GM21367 (cell line): ENCODE data around the gene ARMCX6.
"Not testable (repeated sequence)": the region's sequence is repeated elsewhere in the genome, so short reads cannot be mapped to it uniquely, and the experiment has no call there.

Experiments used
- ATAC-seq: cut with Tn5 transposase; IDR thresholded peaks from one replicate; pipeline ENCODE4 v1.9.1; 2021; ENCODE audit not compliant: unreplicated experiment

ARMCX6 gene

DNA sequence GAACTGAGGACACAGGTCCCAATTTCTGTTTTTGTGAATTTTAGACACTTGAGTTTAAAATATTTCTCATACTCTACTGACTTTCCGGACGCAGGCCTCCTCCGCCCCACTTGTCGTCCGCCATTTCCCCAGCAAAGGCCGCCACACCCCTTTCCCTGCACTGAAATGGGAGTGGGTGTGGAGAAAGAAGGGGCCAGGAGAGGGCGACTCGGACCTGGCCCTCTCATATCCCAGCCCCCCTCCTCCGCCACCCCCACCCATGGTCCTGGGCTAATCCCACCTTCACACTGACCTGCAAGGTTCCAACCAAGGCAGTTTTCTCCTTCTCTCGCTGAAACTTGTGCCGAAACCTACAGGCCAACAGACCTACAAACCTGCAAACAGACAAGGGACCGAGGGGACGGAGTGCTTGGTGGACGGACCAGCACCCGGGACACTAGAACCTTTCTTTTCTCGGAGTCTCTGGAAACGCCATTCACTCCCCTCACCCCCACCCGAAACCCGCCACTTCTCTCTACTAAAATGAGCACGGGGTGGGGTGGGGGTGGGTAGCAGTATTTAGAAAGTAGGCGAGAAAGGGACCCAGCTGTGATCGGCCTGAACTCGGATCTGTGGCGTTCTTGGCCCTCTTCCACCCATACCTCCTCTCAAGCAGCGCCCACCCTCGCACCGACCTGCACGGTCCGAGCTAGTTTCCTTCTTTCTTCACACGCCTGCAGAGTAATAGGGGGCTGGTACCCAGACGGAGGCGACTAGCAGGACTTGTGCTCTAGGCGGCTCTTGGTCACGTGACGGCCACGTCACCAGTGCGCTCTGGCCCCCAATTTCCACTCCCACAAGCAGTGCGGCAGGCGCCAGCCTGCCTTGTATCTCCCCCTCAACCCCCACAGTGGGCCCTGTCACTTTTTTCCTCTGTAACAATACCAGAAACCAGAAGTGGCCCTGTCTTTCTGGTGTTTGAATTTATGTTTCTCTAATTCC is at the start of gene ARMCX6:
Gene ARMCX6, minus strand, starts transcription at position 790 of the 981 bp plus-strand sequence. CDS start 1,380 bp downstream, outside the sequence.
- peak; percentile 81 for ATAC-seq

DNA sequence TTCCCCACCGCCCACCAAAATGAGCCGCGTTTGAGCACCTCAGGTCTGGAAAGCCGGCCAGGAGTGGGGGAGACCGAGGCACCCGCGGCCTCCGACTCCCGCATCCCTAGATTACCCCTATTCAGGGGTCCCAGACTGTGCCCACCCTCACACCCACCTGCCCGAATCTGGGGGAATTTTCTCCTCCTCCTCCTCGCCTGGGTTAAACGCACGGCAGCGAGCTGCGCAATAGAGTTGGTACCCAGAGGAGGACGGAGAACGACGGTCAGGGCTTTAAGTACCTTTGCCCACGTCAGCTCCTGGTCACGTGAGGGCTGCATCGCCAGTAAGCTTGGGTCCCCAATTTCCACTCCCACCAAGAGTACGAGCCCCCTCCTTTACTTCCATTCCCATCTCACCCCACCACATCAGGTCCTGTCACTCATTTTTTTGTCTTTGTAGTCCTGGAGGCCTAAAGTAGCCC is 41.8 kb upstream of the ARMCX6 start, which contains the start of gene ARMCX2:
Gene ARMCX2, minus strand, starts transcription at position 250 of the 463 bp plus-strand sequence. CDS start 2,262 bp downstream, outside the sequence.
- ATAC-seq, result peak; percentile 74

DNA sequence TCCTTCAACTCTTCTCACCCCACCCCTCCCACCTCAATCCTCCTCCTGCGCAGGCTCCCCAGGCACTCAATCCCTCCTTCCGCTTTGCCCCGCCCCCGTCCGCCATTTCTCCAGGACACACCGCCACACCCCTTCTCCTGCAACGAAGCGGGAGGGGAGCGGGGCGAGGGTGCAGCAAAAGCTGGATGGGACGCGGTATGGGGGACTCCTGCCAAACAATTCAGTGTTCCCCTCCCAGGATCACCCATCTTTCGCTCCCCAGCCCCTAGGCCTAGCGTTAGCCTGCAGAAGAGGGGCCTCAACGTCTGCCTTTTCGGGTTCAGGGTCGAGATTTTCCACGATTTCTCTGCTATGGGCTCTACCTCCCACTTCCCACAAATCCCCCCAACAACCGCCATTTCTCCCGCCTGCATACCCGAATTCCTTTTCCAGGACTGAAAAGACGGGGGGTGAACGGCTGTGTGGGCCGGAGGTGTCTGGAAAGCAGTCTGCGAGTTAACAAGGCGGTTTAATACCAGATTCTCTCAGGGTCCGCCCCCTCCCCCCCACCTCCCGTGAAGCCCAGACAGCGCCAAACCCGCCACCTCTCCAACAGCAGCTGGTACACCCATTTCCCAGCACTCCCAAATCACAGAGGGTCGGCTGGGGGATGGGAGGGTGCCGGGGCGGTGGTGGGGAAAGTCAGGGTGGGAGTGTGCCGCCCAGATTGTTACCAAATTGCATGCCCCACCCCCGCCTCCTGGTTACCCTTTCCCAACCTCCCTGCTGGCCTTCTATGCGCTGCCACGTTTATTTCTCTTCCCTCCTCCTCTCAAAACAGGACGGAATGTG is 41.1 kb upstream of the ARMCX6 start:
- ATAC-seq, result peak; percentile 69

DNA sequence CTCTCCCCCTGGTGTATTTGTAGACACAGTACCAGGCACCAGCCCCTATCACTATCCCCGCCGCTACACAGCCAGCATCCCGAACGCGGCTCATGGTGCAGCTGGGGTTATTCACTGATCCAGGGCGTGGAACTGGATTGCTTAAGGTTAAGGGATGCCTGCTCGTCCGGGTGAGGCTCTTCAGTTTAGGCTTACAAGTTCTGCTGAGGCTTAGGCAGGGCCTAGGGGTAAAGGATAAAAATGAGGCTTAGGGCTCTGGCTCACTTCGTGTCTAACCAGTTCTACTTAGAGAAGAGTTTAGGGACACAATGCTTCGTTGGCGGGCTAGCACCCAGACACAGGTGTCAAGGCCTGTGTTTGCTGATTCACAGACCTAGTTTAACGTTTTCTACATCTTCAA is 39.7 kb upstream of the ARMCX6 start:
- no peak for ATAC-seq

DNA sequence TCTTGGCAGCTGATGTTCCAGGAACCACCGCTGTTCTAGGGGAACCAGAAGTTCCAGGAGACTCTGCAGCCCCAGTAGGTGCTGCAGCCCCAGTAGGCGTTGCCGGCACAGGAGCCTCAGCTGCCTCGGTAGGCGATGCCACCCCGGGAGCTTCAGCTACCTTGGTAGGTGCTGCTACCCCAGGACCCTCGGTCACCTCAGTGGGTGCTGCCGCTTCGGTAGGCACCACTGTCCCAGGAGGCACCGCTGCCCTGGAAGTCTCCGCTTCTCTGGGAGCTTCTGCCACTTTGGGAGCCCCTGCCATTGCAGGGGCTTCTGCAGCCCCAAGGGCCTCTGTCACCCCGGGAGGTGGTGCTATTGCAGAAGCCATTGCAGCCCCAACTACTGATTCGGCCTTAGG is 39.0 kb upstream of the ARMCX6 start:
- no peak for ATAC-seq

DNA sequence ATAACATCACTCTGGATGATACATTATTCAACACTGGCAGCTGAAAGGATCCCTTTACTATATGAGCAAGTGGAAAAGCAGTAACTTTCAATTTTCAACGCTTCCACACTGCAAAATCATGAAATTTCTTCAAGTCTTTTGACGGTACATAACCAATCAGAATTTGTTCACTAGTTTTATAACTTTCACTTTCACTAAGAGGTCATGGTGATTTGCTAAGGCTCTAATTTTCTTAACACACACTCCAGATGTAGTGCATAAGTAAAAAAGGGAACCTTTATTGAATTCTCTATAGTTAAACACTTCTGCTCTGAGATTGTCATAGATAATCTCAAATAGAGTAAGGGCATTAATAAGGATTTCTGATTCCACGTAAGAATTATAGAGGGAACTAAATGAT is 37.7 kb upstream of the ARMCX6 start:
- no peak for ATAC-seq

DNA sequence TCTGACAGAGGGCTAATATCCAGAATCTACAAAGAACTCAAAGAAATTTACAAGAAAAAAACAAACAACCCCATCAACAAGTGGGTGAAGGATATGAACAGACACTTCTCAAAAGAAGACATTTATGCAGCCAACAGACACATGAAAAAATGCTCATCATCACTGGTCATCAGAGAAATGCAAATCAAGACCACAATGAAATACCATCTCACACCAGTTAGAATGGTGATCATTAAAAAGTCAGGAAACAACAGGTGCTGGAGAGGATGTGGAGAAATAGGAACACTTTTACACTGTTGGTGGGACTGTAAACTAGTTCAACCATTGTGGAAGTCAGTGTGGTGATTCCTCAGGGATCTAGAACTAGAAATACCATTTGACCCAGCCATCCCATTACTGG is 29.9 kb upstream of the ARMCX6 start:
- not testable (repeated sequence) for ATAC-seq

DNA sequence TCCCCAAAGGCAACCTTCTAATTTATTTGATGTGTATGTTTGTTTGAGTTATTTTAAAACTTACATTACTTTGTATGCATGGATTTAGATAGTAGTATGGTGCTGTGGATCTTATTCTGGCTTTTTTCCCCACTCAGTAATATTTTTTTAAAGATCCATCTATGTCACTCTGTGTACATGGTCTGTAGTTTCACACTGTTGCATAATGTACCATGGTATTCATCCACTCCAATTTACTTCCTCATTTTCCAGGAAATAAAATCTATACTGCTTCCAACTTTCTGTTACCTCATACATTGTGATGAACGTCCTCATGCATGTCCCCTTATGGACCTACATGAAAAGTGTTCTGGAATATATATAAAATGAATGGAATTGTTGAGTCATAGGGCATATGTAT is 24.3 kb upstream of the ARMCX6 start:
- no peak for ATAC-seq

DNA sequence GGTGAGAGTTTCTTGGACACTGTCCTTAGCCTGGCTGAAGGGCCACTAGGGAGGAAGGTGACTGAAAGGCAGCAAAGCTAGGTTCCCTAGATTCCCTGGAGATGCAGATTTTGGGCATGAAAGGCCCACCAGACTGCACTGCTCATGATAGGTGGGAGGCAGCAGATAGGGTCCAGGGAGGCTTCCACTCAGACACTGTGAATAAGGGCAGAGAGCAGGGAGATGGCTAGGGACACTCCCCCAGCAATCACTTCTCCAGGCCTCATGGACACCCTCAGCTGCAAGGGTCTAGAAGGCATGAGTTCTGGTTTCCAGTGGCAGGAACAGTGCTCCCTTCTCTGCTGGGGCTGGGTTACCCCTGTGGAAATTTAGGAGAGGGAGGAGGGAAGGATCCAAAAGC is 21.8 kb upstream of the ARMCX6 start:
- ATAC-seq, result no peak

DNA sequence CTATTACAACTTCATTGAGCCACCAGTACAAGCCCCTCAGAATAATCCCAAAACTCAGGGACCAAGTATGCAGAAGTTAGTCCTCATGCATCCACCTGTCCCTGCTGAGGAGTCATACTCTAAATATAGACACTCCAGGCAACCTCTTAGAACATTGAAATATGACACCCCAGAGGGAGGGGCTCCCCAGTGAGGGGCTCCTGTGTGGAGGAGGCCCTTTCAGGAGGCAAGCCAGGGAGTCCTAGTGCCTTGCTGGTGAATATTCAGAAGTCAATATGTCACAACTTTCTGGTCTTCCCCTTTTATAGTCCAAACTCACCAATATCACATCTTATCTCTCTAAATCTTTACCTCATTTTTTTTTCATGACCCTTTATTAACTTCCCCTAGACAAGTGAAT is 1.6 kb upstream of the ARMCX6 start:
- no peak for ATAC-seq

DNA sequence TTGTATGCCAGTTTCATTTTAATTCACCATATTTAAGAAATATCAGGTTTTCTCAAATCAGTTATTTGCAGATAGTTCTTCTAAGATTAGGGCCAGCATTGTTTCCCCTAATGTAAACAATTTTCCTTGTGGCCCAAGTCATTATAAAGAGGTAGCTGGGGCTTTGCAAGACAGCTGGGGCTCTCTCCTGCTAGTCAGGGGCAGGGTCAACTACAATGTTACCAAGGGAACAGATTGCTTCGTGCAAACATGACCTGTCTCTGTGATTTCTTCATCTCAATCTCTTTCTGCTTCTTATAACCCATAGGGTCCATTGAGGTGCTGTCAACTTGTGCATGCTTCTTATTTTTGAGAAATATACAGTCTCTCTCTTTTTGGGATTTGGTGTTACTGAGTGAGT is 12.1 kb downstream of the ARMCX6 start:
- ATAC-seq, result no peak

DNA sequence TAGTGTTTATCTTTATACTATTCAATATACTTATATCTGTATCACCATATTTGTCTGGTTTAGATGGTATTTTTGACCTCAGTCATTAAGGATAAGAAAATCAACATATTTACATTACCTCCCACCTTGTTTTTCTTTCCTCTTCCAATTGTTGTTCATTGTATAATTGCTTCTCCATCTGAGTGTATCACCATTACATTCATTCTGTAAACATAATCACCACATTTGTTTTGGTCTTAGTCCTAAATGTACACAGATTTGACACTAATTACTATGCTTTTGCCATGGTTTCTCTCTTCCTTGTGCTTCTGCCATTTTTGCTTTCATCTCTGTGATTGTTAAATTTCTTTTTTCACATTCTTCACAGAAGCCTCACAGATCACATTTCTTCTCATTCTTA is 12.7 kb downstream of the ARMCX6 start:
- ATAC-seq, result no peak

DNA sequence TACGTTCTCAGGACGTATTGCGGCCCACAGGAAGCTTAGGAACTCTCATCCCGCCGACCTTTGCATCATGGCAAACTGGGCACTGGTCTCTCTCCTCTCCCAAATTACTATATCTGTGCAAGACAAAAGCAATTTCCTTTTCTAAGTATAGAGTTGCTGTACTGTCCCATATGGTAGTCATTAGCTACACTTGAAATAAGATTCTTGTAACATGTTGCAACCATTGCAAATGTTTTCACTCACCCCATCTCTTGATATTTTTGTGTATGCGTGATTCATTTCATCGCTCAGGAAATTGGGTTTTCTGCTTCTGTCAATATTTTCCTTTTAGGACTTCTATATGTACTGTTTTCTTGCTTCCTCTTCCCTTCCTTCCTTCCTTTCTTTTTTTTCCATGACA is 15.7 kb downstream of the ARMCX6 start:
- no peak for ATAC-seq

DNA sequence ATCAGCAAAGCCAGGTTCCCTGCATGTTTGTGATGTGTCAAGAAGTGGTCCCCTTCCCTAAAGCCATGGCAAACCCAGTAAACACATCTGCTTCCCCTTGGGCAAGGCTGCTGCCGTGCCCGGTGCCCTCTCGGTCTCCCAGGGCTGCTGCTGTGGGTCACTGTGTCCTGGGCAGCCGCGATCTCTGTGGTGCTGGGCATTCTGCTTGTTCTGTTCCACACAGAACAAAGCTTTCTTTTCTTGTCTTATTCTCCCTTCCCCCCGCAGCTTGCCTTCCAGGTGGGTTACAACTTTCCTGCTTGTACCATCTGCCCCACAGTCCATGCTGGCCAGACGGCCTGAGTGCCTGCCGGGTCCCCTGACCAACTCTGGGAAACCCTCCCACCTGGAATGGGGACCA is 18.2 kb downstream of the ARMCX6 start:
- ATAC-seq, result not testable (repeated sequence)

DNA sequence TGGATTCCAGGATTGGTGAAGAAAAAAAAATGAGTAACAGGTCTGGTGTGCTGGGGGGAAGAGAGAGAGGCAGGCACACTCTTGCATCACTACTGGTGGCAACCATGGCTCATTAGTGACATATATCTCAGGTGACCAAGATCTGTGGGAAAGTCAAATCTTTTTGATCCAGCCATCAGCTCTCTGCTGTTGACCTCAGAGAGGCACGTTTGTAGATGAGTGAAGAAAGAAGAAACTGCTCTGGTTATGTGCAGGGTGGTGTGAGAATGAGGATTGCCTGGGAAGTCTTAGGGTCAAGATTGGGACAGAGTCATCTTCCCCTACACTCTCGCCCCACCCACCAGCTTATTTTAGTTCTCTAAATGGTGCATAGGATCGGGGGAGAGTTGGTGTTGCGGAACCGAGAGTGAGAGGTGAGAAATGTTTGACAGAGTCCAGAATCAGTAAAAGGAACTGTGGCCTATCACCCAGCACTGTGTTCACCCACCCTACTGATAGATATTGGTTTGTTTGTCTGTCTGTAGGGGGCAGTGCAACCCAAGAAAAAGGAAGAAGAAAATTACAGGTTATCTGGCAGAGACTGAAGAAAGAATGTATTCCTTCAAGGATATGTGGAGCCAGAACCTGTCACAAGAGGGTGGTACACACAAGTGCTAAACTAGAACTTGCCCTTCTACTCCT is 21.9 kb downstream of the ARMCX6 start:
- ATAC-seq, result peak; percentile 99
